GM06990 (cell line): ENCODE data around the gene NHP2.
"Not testable (repeated sequence)": the region's sequence is repeated elsewhere in the genome, so short reads cannot be mapped to it uniquely, and the experiment has no call there.

Experiments
- DNase-seq: peaks from one replicate; pipeline ENCODE4 v3.0.0-alpha.2; 2011; ENCODE audit not compliant: insufficient read length; ENCODE audit errors: extremely low read depth
- H3K27me3 ChIP-seq: replicated peaks from 2 replicates; pipeline ENCODE4 v1.6.0; 2011; ENCODE audit warnings: low read length; ENCODE audit not compliant: control insufficient read depth, insufficient read depth
- H3K36me3 ChIP-seq: 2 replicates; pipeline ENCODE4 v1.5.1; 2011; ENCODE audit warnings: low read length; ENCODE audit not compliant: control insufficient read depth, insufficient read depth
- H3K4me3 ChIP-seq: replicated peaks from 2 replicates; pipeline ENCODE4 v1.5.1; 2011; ENCODE audit warnings: low read depth, mild to moderate bottlenecking, control low read depth, low read length
- TF ChIP-seq, protein P1 (sequence below): IDR thresholded peaks from 2 replicates; pipeline ENCODE4 v1.5.1; 2011; ENCODE audit warnings: low read length, control low read depth, mild to moderate bottlenecking, inconsistent platforms; ENCODE audit not compliant: insufficient read depth, poor library complexity, severe bottlenecking

The NHP2 gene

GRCh38 chr5:178198706-178199105 lies 45.0 kb upstream of the NHP2 start:
- H3K4me3 ChIP-seq: no peak overlapping the region
- DNase-seq: no peak
- TF ChIP-seq, protein P1, sequence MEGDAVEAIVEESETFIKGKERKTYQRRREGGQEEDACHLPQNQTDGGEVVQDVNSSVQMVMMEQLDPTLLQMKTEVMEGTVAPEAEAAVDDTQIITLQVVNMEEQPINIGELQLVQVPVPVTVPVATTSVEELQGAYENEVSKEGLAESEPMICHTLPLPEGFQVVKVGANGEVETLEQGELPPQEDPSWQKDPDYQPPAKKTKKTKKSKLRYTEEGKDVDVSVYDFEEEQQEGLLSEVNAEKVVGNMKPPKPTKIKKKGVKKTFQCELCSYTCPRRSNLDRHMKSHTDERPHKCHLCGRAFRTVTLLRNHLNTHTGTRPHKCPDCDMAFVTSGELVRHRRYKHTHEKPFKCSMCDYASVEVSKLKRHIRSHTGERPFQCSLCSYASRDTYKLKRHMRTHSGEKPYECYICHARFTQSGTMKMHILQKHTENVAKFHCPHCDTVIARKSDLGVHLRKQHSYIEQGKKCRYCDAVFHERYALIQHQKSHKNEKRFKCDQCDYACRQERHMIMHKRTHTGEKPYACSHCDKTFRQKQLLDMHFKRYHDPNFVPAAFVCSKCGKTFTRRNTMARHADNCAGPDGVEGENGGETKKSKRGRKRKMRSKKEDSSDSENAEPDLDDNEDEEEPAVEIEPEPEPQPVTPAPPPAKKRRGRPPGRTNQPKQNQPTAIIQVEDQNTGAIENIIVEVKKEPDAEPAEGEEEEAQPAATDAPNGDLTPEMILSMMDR: no peak

DNA sequence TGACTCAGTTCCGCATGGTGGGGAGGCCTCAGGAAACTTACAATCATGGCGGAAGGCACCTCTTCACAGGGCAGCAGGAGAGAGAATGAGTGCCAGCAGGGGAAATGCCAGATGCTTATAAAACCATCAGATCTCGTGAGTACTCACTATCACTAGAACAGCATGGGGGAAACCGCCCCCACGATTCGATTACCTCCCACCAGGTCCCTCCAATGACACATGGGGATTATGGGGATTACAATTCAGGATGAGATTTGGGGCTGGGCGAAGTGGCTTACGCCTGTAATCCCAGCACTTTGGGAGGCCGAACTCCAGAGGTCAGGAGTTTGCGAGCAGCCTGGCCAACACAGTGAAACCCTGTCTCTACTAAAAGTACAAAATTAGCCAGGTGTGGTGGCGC lies 44.5 kb upstream of the NHP2 start:
- not testable (repeated sequence) for H3K36me3 ChIP-seq, H3K4me3 ChIP-seq

More at GRCh38 chr5:178198706-178199105, 45.0 kb upstream of the NHP2 start:
- Histone ChIP-seq H3K27me3 (peaks cover 3% of the 10 kb centered on the region), H3K36me3 (no peaks in the 10 kb centered on the region)

DNA sequence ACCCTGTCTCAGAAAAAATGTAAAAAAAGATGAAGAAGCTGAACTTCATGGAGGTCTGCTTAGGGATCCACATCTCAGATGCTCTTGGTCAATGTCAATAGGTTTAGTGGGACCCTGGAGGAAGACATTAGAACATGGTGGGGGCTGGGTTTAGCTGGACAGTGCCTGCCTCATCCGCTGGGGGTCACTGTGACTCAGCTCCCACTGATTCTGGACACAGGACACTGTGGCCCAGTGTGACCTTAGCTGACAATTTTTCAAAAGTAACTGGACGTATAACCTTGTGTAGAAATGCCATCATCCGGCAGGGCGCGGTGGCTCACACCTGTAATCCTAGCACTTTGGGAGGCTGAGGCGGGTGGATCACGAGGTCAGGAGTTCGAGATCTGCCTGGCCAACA lies 43.3 kb upstream of the NHP2 start:
- Histone ChIP-seq H3K4me3 (no peak overlapping the region), H3K36me3 (no peaks in the 10 kb centered on the region), H3K27me3 (peaks cover 3% of the 10 kb centered on the region)
- DNase-seq: no peak
- TF ChIP-seq, protein P1: peak; percentile 51

More for the DNA sequence above, 44.5 kb upstream of the NHP2 start:
- not testable (repeated sequence) for H3K27me3 ChIP-seq, DNase-seq

DNA sequence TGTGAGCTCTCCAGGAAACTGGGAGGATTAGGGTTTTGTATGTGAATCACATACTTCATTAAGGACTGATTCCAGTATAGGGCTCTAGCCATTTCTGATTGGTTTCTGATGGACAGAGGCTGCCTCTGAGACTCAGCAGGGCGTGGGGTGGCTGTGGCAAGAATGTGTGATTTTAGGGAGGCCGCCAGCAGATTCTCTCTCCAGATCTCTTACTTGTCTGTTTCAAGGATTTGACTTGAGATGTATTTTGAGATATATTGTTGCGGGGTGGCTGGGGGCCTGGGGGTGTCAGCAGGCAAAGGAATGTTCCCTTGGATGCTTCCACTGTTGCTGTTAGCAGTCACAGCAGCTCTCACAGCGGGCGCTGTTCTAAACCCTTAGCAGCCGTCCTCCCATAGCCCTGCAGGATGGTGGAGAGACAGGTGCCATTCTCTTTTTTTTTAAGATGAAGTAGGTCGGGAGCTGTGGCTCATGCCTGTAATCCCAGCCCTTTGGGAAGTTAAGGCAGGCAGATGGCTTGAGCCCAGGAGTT lies 42.7 kb upstream of the NHP2 start:
- no peak overlapping the region for H3K4me3 ChIP-seq
- TF ChIP-seq, protein P1: no peak
- H3K36me3 ChIP-seq: no peaks in the 10 kb centered on the region
- no peak for DNase-seq
- H3K27me3 ChIP-seq: peaks cover 3% of the 10 kb centered on the region

DNA sequence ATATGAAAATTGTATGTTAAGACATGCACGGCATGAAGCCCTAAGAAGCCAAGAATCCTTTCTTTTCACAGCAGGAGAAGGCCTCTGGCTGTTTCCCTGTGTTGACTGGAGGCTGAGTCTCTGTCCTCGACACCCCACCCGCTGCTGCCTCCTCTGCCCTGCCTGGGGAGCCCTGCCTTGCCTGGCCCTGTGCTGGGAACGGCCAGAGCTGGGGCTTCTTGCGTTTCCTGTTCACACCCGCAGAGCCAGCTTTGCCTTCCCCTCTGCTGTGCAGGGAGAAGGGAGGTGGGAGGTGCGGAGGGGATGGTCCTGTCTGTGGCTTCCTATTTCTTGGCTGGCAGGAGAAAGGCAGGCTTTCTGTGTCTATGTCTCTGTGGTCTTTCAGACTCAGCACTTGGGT lies 40.3 kb upstream of the NHP2 start:
- peaks cover 3% of the 10 kb centered on the region for H3K27me3 ChIP-seq
- no peak for DNase-seq
- no peaks in the 10 kb centered on the region for H3K36me3 ChIP-seq
- TF ChIP-seq, protein P1: no peak
- H3K4me3 ChIP-seq: no peak overlapping the region

GRCh38 chr5:178193251-178193809 lies 39.6 kb upstream of the NHP2 start:
- Histone ChIP-seq H3K36me3 (no peaks in the 10 kb centered on the region), H3K4me3 (no peak overlapping the region), H3K27me3 (peaks cover 3% of the 10 kb centered on the region)
- TF ChIP-seq, protein P1: no peak
- no peak for DNase-seq
